Upper lobe of left lung (tissue), 4 donors: ENCODE measurements around the gene KRT32.

Experiments used
- POLR2AphosphoS5 ChIP-seq, 2 donors: sonication (generic); formaldehyde crosslinking; IDR thresholded peaks; one replicate each; pipeline ENCODE4 v1.5.1; 2017; ENCODE audit warnings: antibody characterized with exemption in 2 of 2
- TF ChIP-seq, protein P1 (sequence below), 6 experiments: fragments of 450-650 bp in 4 of 6; fragments of 200-600 bp in 2 of 6; sonication (generic) in 2 of 6; IDR thresholded peaks; one replicate each; pipeline ENCODE4 v1.5.1; 2016 to 2019; ENCODE audit warnings: antibody characterized with exemption in 6 of 6

DNA sequence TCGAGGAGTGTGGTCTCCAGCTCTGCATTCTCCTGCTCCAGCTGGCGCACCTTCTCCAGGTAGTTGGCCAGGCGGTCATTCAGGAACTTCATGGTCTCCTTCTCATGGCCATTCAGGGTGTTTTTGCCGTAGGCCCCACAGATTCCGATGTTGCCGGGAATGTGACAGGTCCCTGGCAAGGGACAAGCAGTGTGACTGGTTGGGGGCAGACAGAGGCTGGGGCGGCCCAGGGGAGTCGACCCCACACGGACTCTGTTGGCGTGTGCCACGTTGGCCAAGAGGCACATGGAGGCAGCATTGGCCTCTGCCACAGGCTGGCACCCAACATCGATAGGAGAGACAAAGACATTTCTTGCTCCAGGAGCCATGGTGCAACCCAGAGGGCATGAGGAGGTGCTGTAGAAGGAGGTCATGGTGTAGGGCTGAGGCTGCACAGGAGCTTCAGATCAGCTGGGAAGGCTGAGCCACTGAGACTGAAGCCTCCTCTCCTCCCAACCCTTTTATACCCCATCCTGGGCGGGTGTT, 43.0 kb downstream of the KRT32 start, which contains the start of gene KRT37:
- TF ChIP-seq, protein P1, sequence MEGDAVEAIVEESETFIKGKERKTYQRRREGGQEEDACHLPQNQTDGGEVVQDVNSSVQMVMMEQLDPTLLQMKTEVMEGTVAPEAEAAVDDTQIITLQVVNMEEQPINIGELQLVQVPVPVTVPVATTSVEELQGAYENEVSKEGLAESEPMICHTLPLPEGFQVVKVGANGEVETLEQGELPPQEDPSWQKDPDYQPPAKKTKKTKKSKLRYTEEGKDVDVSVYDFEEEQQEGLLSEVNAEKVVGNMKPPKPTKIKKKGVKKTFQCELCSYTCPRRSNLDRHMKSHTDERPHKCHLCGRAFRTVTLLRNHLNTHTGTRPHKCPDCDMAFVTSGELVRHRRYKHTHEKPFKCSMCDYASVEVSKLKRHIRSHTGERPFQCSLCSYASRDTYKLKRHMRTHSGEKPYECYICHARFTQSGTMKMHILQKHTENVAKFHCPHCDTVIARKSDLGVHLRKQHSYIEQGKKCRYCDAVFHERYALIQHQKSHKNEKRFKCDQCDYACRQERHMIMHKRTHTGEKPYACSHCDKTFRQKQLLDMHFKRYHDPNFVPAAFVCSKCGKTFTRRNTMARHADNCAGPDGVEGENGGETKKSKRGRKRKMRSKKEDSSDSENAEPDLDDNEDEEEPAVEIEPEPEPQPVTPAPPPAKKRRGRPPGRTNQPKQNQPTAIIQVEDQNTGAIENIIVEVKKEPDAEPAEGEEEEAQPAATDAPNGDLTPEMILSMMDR (IDR thresholded peaks at IDR 0.05): no peak
- TF ChIP-seq POLR2AphosphoS5 (IDR thresholded peaks at IDR 0.05): no peak
